Hippocampal formation (tissue), 2 donors: ENCODE results near the gene PRKCB.
A peak's percentile ranks its signal among the peaks of the same experiment; 100 is the strongest.

Source experiments
- DNase-seq, 2 donors: peaks; one replicate each; lab custom pipeline; 2025; lab: John Stamatoyannopoulos, UW

Gene PRKCB

DNA sequence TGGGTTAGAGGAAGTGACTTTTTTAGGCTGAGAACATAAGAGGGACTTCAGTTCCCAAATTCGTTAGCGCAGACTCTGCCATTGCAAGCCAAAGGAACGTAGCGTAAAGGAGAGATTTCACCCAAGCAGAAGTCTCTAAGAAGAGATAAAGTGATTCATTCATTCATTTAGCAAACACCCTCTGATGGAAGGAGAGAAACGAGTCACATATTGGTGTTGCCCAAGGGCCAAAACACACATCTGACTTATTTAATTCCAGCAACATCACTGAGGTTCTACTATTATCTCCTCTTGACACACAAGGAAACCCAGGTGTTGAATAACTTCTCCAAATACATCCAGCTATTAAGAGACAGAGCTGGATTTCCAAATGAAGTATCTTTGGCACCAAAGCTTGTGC is 334.6 kb downstream of the PRKCB start:
- DNase-seq = no peak

DNA sequence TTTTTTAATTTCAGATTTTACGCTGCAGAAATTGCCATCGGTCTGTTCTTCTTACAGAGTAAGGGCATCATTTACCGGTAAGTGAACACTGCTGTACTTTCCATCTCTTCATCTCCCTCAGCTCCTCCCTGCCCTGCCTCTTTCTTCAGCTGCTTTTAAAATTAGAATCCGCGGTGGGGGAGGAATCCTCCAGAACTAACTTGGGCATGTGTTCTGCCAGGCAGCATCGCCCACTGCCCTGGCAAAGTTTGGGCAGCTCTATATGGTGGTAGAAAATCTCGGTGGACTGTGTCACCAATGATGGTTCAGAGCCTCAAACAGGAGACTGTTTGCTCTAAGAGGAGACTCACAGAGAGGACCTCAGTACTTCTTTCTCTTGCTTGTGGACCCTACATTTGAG is 338.7 kb downstream of the PRKCB start:
- DNase-seq = no peak

DNA sequence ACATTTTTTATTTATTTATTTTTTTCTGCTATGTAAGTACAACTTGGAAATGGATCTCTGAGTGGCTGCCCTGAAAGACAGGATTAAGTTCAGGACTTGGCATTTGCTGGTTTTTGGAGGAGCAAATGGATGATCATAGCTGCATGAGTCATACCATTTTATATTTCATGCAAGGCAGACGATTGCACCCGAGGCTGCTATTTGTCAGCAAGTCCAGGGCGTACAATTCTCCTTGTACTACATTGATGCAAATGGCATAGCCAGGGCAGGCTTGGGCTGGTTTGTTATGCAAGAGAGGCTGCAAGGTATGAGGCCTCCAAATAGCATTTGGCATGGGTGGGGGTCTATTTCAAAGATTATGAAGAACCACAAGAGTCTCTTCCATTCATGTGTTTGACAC is 339.2 kb downstream of the PRKCB start:
- no peak for DNase-seq

- DNase-seq = no peak
These were observed 342.7 kb downstream of the PRKCB start for GRCh38 chr16:24178496-24178895.

- no peak for DNase-seq
These were observed 344.7 kb downstream of the PRKCB start for GRCh38 chr16:24180451-24180850.

DNA sequence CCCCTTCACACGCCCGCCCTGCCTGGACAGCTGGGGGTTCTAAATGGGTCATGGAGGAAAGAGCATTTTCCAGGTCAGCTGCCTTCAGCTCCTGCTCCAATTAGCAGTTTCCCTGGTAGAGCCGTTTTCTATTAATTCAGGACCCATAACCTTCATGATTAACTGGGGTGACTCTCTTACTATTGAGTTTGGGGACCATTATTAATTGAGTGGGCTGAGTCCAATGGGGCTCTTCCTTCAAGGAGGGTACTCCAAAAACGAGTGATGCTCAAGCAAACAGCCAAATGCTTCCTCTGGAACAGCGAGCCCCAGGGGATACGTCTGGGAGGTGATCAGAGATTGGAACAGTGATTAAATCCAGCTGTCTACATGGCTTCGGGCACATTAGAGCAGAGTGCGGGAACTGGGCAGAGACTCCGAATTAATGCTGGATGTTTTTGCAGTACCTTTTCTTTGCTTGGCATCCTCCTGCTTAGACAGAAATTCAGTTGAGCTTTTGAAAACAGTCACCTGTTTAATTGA is 352.3 kb downstream of the PRKCB start:
- DNase-seq = no peak

DNA sequence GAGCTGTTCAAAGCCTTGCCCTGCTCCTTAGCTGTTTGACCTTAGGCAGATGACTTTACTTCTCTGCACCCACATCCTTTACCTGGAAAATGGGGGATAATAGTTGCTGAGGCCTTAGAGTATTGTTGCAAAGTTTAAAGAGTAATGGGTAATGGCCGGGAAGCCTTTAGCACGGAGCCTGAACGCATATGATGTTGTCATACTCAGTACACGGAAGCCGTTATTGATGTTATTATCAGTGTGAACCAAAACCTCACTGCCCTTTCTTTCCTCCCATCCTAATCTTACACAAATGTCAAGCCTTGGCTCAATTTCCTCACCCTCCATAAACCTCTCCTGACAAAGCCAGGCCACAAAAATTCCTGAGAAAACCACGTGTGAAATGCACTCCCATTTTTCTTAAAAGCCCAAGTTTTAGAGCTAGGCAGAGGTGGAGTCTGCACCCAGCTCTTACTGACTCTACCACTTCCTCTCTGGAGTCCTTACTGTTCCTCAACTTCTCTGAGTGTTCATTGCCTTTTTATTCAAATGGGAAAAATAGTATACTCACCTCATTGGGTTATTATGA is 353.1 kb downstream of the PRKCB start:
- no peak for DNase-seq

DNA sequence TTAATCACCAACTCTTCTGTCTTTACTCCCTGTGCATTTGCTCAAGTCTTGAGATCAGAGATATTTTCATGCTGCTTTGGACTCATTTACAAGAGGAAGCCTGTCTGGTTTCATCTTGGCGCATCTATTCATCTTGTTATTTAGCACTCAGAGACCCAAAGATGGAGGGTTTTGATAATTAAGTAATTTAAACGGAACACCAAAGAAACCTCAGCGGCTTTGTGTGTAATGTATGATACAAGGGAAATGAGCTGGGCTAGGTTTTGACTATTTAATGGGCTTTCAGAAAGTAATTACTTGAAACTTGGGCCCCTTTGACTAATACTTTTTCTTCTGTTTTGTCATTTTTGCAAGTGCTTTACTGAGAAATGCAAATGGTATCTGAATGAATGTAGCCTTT is 354.2 kb downstream of the PRKCB start:
- no peak for DNase-seq

DNA sequence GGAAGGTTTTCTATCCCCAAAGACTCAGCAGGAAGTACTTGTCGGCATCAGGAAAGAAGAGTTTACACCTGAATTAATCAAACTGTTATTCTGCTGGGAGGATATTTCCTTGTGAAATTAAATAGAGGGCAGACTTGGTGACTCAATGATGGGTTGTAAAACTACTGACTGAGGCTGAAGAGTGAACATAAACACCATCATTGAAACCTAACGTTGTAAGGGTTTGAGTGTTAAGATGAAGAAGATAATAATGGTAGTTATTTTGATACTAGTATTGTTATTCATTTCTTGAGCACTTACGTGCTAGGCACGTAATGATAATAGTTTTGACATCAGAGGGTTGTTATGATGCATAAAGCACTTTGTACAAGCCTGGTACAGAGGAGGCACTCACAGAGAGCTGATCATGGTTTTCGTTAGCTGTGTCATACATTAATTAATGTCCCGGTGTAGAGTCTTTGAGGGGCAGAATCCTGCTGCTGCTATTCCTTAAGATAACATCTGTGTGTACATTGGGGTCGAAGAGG is 356.2 kb downstream of the PRKCB start:
- no peak for DNase-seq

DNA sequence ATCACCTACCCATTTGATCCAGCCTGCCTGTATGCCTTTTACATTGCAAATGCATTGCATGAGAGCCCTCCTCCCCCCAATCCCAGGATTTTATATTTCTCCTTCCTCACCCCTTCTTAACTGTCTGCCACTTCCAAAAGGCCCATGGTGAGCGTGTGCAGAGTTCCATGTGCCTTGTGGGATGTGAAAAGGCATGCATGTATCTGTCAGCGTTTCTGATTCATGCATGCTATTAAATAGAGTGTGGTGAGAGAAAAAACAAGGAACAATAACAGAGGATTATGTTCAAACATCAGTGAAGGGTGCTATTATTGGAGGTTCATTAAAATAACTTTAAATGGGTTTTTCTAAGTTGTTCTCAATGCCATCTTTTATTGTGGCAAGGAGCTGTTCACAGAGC is 359.4 kb downstream of the PRKCB start:
- no peak for DNase-seq

- DNase-seq = no peak
These were observed 363.2 kb downstream of the PRKCB start for GRCh38 chr16:24198807-24199533.

DNA sequence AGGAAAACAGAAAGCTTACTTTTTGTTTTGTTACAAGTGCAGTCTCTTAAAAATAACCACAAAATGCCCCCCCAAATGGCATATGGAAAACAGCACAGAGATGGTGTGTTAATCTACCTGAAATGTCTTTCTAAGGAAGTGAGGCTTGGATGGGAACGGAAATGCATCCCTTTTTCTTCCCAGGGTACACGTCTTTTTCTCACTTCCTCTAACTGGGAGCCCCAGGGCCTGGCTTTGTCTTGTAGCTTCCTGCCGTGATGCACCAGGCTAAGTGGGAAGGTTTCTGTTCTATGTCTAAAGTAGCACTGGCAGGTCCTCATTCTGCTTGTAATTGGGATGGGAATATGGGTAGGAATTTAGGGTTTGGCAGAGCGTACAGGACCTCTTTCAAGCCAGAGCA is 367.9 kb downstream of the PRKCB start:
- DNase-seq = no peak

- no peak for DNase-seq
These were observed 368.4 kb downstream of the PRKCB start for GRCh38 chr16:24204150-24204665.

GRCh38 chr16:24206926-24207325 is 371.1 kb downstream of the PRKCB start:
- no peak for DNase-seq

DNA sequence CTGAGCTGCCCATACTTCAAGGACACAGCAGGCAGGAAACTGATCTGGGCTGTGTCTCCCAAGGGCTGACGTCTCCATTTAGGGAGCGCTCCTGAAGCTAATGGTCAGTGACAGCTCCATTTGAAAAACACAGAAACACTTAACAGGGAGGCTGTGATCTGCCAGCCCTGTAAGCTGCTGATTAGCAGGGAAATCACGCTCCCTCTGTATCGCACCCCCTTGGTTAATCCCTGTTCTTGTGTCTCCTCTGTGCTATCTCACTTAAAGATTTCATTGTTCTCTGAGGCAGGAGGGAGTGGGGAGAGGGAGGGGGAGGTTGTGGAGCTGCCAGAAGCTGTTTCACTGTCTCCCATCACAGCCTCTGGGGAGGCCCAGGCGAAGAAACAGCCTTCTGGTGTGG is 372.9 kb downstream of the PRKCB start:
- peak; percentile 81 to 92 for DNase-seq

DNA sequence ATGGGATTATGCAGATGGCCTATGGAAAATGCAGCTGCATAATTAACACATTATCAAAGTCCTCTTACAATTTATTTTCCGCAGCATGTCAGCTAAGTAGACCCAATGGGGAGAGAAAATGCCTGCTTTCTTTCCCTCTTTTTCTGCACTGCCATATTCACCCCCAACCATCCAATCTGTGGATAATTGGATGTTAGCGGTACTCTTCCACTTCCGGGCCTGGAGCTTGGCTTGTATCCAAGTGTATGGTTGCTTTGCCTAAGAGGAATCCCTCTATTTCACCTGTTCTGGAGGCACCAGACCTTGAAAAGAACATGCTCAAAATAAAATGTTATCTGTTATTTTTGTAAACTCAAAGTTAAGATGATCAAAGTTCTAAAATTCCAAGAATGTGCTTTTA is 379.2 kb downstream of the PRKCB start:
- DNase-seq = no peak

DNA sequence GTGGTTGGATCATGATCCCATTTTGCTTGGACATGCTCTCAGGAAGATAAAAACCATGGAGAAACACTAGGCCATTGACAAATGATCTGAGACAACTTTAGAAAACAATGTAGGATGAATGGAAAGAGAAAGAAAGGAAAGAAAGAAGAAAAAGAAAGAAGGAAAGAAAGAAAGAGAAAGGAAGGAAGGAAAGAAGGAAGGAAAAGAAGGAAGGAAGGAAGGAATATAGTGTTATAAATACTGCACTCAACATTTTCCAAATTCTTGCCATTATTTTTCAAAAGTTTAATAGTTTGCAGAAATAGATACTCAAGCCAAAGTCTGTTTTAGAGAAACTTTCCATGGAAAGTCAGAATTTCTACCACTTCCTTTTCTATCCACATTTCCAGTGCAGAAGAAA is 381.2 kb downstream of the PRKCB start:
- DNase-seq = no peak

GRCh38 chr16:24217461-24217860 is 381.7 kb downstream of the PRKCB start:
- DNase-seq = no peak

- DNase-seq = no peak
These were observed 382.5 kb downstream of the PRKCB start for GRCh38 chr16:24218299-24218698.

DNA sequence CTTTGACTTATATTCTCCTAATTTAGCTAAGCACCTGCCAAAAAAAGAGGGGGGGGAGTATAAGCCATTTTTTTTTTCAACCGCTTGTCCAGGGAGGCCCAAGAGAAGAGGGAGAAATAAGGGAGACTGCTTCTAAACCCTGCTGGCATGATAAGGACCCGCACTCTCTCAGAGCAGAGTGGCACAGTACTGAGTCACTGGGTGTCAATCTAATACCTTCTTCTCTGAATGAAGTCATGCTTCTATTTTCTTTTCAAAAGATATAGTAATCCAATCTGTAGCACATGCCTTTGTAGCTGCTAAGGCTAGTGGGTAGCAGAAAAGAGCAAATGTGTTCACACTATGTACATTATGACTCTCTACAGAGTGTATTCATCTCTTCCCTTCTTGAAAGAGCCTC is 385.4 kb downstream of the PRKCB start:
- DNase-seq = no peak

DNA sequence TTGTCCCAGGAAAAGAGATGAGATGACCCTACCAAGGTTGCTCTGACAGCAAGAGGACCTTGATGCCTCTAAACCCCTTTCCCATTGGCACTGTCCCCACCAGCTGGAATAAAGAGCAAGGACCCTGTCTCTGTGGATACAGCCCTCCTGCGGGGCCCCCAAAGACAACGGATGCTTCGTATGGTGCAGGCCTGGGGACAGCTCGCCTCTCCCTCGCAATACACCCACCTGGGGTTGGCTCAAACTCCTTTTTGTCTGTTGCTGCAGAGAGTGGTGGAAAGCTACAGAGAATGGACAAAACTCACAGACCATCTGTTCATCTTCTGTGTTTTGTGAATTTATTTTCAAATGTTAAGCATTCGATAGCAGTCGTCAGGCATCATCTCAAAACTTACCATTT is 392.7 kb downstream of the PRKCB start:
- DNase-seq = no peak

- no peak for DNase-seq
These were observed 397.2 kb downstream of the PRKCB start for GRCh38 chr16:24232936-24233335.

- no peak for DNase-seq
These were observed 399.0 kb downstream of the PRKCB start for GRCh38 chr16:24234737-24235136.
